Muscle of leg (tissue), 11 donors: ENCODE measurements around the gene DYNLL2. TPM values are rescaled to one million over a fixed set of nuclear protein-coding genes. Genes with fewer than 3 reads are reported as not detected.

Experiments used
- DNase-seq: peaks from one replicate; pipeline ENCODE4 v3.0.0; 2013
- H3K27ac ChIP-seq: one replicate; pipeline ENCODE4 v1.5.1; 2013; ENCODE audit warnings: mild to moderate bottlenecking, low read length, control low read depth
- H3K27me3 ChIP-seq: one replicate; pipeline ENCODE4 v1.6.1; 2013; ENCODE audit warnings: low read length; ENCODE audit not compliant: control insufficient read depth, insufficient read depth
- H3K36me3 ChIP-seq: one replicate; pipeline ENCODE4 v1.6.1; 2013; ENCODE audit warnings: low read length; ENCODE audit not compliant: control insufficient read depth, insufficient read depth
- H3K4me1 ChIP-seq: one replicate; pipeline ENCODE4 v1.6.1; 2013; ENCODE audit warnings: low read length; ENCODE audit not compliant: control insufficient read depth, insufficient read depth
- H3K4me3 ChIP-seq: one replicate; pipeline ENCODE4 v1.5.1; 2013; ENCODE audit warnings: low read length, control low read depth
- H3K9me3 ChIP-seq: replicated peaks from 2 replicates; pipeline ENCODE4 v1.6.1; 2013; ENCODE audit warnings: low read depth, low read length; ENCODE audit not compliant: control insufficient read depth
- WGBS: methylation state at CpG from one replicate; pipeline ENCODE4 v1.1.5; 2013; ENCODE audit warnings: missing lambda C conversion rate; ENCODE audit not compliant: insufficient coverage; 5-methylcytosine and 5-hydroxymethylcytosine counted together
- polyA plus RNA-seq, 8 donors: library from polyadenylated mRNA; unstranded; fragments of 120-200 nt; gene quantifications; one replicate each; pipeline versions ENCODE4 v1.2.1 to v1.2.3, GENCODE V29; 2013; ENCODE audit warnings: inconsistent platforms in 1 of 8, low replicate concordance in 1 of 8; ENCODE audit not compliant: insufficient read length in 8 of 8, insufficient read depth in 1 of 8
- total RNA-seq: library from RNA; stranded (reverse); fragments of 120-200 nt; gene quantifications from one replicate; pipeline ENCODE4 v1.2.4, GENCODE V29; 2013

Gene DYNLL2
- total and polyA plus RNA-seq, 9 donors, result 12.7 to 52.8 (median 44.4) TPM

GRCh38 chr17:58047376-58048150 is 35.7 kb upstream of the DYNLL2 start:
- H3K27me3 ChIP-seq, result peaks cover 4% of the 10 kb centered on the region
- no peak overlapping the region for H3K4me3 ChIP-seq
- H3K36me3 ChIP-seq, result no peaks in the 10 kb centered on the region
- no peak for DNase-seq
- H3K27ac ChIP-seq, result no peak overlapping the region
- 38% methylated on average over 3 of the region's 4 CpGs for WGBS
- no peaks in the 10 kb centered on the region for H3K9me3 ChIP-seq
- H3K4me1 ChIP-seq, result no peaks in the 10 kb centered on the region

DNA sequence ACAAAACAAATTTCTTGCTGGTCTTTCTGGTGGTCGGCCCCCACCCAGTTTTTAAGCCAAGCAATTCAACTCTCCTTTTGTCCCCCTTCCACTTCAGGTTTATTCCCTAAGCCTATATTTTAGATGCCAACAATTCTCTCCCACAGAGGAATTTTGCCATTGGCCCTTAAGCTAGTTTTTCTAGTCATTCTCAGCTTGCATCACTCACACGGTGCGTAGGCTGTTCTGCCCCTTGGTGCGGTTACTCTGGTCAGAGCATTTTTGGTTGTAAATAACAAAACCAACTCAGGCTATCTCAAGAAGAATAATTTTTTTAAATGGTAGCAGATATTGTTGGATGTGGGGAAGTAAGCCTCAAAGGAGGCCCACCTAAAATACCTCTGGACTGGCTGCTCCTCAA is 33.7 kb upstream of the DYNLL2 start:
- H3K4me1 ChIP-seq, result no peaks in the 10 kb centered on the region
- H3K36me3 ChIP-seq, result no peaks in the 10 kb centered on the region
- DNase-seq, result no peak
- no peaks in the 10 kb centered on the region for H3K9me3 ChIP-seq
- no peak overlapping the region for H3K4me3 ChIP-seq
- 80% methylated on average over 1 of the region's 4 CpGs for WGBS
- peaks cover 4% of the 10 kb centered on the region for H3K27me3 ChIP-seq
- H3K27ac ChIP-seq, result no peak overlapping the region

GRCh38 chr17:58050966-58051365 is 32.3 kb upstream of the DYNLL2 start:
- no peak overlapping the region for H3K4me3 ChIP-seq
- peaks cover 4% of the 10 kb centered on the region for H3K27me3 ChIP-seq
- H3K4me1 ChIP-seq, result no peaks in the 10 kb centered on the region
- DNase-seq, result no peak
- H3K9me3 ChIP-seq, result no peaks in the 10 kb centered on the region
- no peaks in the 10 kb centered on the region for H3K36me3 ChIP-seq
- 83% methylated on average over 1 of the region's 2 CpGs for WGBS
- no peak overlapping the region for H3K27ac ChIP-seq

GRCh38 chr17:58051468-58051867 is 31.8 kb upstream of the DYNLL2 start:
- Histone ChIP-seq H3K36me3 (no peaks in the 10 kb centered on the region), H3K27me3 (peaks cover 4% of the 10 kb centered on the region), H3K9me3 (no peaks in the 10 kb centered on the region), H3K4me1 (no peaks in the 10 kb centered on the region), H3K27ac (no peak overlapping the region), H3K4me3 (no peak overlapping the region)
- DNase-seq, result no peak
- WGBS, result 100% methylated on average over 1 of the region's 1 CpG

DNA sequence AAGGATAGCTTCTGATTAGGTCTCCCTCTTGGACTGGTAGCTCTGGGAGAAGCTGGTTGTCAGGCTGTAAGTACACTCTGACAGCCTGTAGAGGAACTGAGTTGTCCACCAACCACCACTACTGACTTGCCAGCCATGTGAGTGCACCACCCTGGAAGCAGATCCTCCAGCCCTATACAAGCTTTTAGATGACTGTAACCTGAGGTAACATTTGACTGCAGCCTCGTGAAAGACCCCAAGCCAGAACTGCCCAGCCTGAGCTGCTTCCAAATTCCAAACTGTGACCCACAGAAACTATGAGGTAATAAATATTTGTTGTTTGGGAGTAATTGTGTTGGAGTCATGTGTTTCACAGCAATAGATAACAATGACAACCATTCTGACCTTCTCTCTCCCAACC is 30.8 kb upstream of the DYNLL2 start:
- no CpG with 5 or more reads among the region's 1 CpG for WGBS

GRCh38 chr17:58052945-58053715 is 30.1 kb upstream of the DYNLL2 start:
- no peaks in the 10 kb centered on the region for H3K36me3 ChIP-seq
- no peaks in the 10 kb centered on the region for H3K27me3 ChIP-seq
- H3K27ac ChIP-seq, result no peak overlapping the region
- no peak overlapping the region for H3K4me3 ChIP-seq
- 58% methylated on average over 8 of the region's 8 CpGs for WGBS
- no peaks in the 10 kb centered on the region for H3K9me3 ChIP-seq
- no peaks in the 10 kb centered on the region for H3K4me1 ChIP-seq
- DNase-seq, result no peak

More for the DNA sequence above, 30.8 kb upstream of the DYNLL2 start:
- Histone ChIP-seq H3K27me3 (no peaks in the 10 kb centered on the region), H3K4me3 (no peak overlapping the region), H3K36me3 (no peaks in the 10 kb centered on the region), H3K27ac (no peak overlapping the region), H3K4me1 (no peaks in the 10 kb centered on the region), H3K9me3 (no peaks in the 10 kb centered on the region)
- DNase-seq, result no peak

DNA sequence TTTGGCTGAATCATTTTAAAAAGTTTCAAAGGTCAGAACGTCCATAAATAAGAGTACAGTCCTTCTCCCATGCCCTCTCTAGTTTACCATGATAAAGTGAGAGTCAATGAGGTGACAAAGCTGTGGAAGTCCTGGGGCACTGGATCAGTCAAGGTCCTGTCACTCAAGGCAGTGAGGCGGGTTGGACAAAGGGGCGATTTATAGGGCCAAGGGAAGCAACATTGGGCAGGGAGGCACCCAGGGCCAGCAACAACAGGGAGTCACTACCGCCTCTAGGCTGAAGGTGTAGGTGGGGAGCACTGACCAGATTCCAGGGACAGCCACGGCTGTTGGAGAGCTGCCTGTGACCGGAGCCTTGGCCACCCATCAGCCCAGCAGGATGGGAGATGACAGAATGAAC is 28.6 kb upstream of the DYNLL2 start:
- no peak overlapping the region for H3K4me3 ChIP-seq
- WGBS, result 84% methylated on average over 3 of the region's 6 CpGs
- no peaks in the 10 kb centered on the region for H3K27me3 ChIP-seq
- H3K27ac ChIP-seq, result no peak overlapping the region
- no peaks in the 10 kb centered on the region for H3K36me3 ChIP-seq
- H3K9me3 ChIP-seq, result no peaks in the 10 kb centered on the region
- peaks cover 3% of the 10 kb centered on the region for H3K4me1 ChIP-seq
- no peak for DNase-seq

GRCh38 chr17:58056476-58056875 is 26.7 kb upstream of the DYNLL2 start:
- Histone ChIP-seq H3K27ac (no peak overlapping the region), H3K36me3 (no peaks in the 10 kb centered on the region), H3K9me3 (no peaks in the 10 kb centered on the region), H3K27me3 (no peaks in the 10 kb centered on the region), H3K4me1 (peaks cover 18% of the 10 kb centered on the region), H3K4me3 (no peak overlapping the region)
- DNase-seq, result no peak

GRCh38 chr17:58059141-58059540 is 24.1 kb upstream of the DYNLL2 start:
- no peaks in the 10 kb centered on the region for H3K27me3 ChIP-seq
- H3K36me3 ChIP-seq, result no peaks in the 10 kb centered on the region
- WGBS, result 12% methylated on average over 4 of the region's 5 CpGs
- no peak overlapping the region for H3K4me3 ChIP-seq
- no peaks in the 10 kb centered on the region for H3K9me3 ChIP-seq
- H3K27ac ChIP-seq, result peak overlapping the region; percentile 43
- H3K4me1 ChIP-seq, result peaks cover 18% of the 10 kb centered on the region
- peak; percentile 70 for DNase-seq

GRCh38 chr17:58060596-58061191 is 22.5 kb upstream of the DYNLL2 start:
- Histone ChIP-seq H3K27ac (peak overlapping the region; percentile 35), H3K4me1 (peaks cover 18% of the 10 kb centered on the region), H3K36me3 (no peaks in the 10 kb centered on the region), H3K4me3 (no peak overlapping the region), H3K27me3 (no peaks in the 10 kb centered on the region), H3K9me3 (no peaks in the 10 kb centered on the region)
- 10% methylated on average over 5 of the region's 9 CpGs for WGBS
- peak; percentile 63 for DNase-seq
